Hepatocyte (in vitro differentiated cells): ENCODE results near the gene RNF183. TPM values are rescaled to one million over a fixed set of nuclear protein-coding genes. Genes with fewer than 3 reads are reported as not detected.

Experiments
- DNase-seq: peaks from one replicate; pipeline ENCODE4 v3.0.0-alpha.2; 2016; ENCODE audit warnings: low spot score
- H2AFZ ChIP-seq: fragments of 200-600 bp; sonication (generic); 2 replicates; pipeline ENCODE4 v1.6.0; 2016; ENCODE audit warnings: antibody characterized with exemption, mild to moderate bottlenecking
- H3K27ac ChIP-seq: fragments of 200-600 bp; sonication (generic); 2 replicates; pipeline ENCODE4 v1.5.1; 2016; ENCODE audit warnings: mild to moderate bottlenecking
- H3K27me3 ChIP-seq: fragments of 200-600 bp; sonication (generic); 2 replicates; pipeline ENCODE4 v1.6.1; 2016
- H3K36me3 ChIP-seq: fragments of 200-600 bp; sonication (generic); replicated peaks from 2 replicates; pipeline ENCODE4 v1.5.1; 2016; ENCODE audit warnings: low read depth; ENCODE audit not compliant: insufficient read depth
- H3K4me1 ChIP-seq: fragments of 200-600 bp; sonication (generic); 2 replicates; pipeline ENCODE4 v1.5.1; 2016; ENCODE audit warnings: mild to moderate bottlenecking, moderate library complexity; ENCODE audit not compliant: insufficient read depth
- H3K4me2 ChIP-seq: fragments of 200-600 bp; sonication (generic); 2 replicates; pipeline ENCODE4 v1.6.0; 2016
- H3K4me3 ChIP-seq: fragments of 200-600 bp; sonication (generic); 2 replicates; pipeline ENCODE4 v1.5.1; 2016; ENCODE audit warnings: mild to moderate bottlenecking
- H3K79me2 ChIP-seq: fragments of 200-600 bp; sonication (generic); 2 replicates; pipeline ENCODE4 v1.6.0; 2017; ENCODE audit warnings: mild to moderate bottlenecking
- H3K9me2 ChIP-seq: fragments of 200-600 bp; sonication (generic); replicated peaks from 2 replicates; pipeline ENCODE4 v1.6.0; 2017; ENCODE audit warnings: mild to moderate bottlenecking; ENCODE audit not compliant: insufficient read depth
- H3K9me3 ChIP-seq: fragments of 200-600 bp; sonication (generic); 2 replicates; pipeline ENCODE4 v1.5.1; 2016; ENCODE audit warnings: low read depth, mild to moderate bottlenecking
- H4K20me1 ChIP-seq: fragments of 200-600 bp; sonication (generic); 2 replicates; pipeline ENCODE4 v1.6.0; 2016; ENCODE audit warnings: mild to moderate bottlenecking; ENCODE audit not compliant: insufficient read depth, poor library complexity, severe bottlenecking
- CTCF ChIP-seq: fragments of 200-600 bp; sonication (generic); IDR thresholded peaks from 2 replicates; pipeline ENCODE4 v1.5.1; 2016; ENCODE audit warnings: antibody characterized with exemption, mild to moderate bottlenecking; ENCODE audit not compliant: poor library complexity
- EZH2 ChIP-seq: fragments of 200-600 bp; sonication (generic); IDR thresholded peaks from 2 replicates; pipeline ENCODE4 v1.6.1; 2016; ENCODE audit warnings: antibody characterized with exemption, mild to moderate bottlenecking, borderline replicate concordance
- EZH2phosphoT487 ChIP-seq: fragments of 200-600 bp; sonication (generic); IDR thresholded peaks from one replicate; pipeline ENCODE4 v1.6.1; 2018; ENCODE audit warnings: antibody characterized with exemption, mild to moderate bottlenecking, low read depth, moderate library complexity; ENCODE audit not compliant: unreplicated experiment, severe bottlenecking
- WGBS: methylation state at CpG from one replicate; pipeline ENCODE4 v1.1.6; 2016; ENCODE audit warnings: low lambda C conversion rate; ENCODE audit errors: missing lambda C conversion rate; 5-methylcytosine and 5-hydroxymethylcytosine counted together
- polyA plus RNA-seq: library from polyadenylated mRNA; unstranded; fragments of >200 nt; fragmentation: Nextera tagmentation; extraction: Ambion mirVana; gene quantifications from 2 replicates; pipeline ENCODE4 v1.2.1, GENCODE V29; 2016
- total RNA-seq: library from RNA; depleted of rRNA; stranded (reverse); fragments of >200 nt; gene quantifications from 2 replicates; pipeline ENCODE4 v1.2.3, GENCODE V29; 2014

The RNF183 gene
- total and polyA plus RNA-seq, 2 experiments from 2014 or later, result 0.21 to 0.43 TPM

- Histone ChIP-seq H3K9me3 (no peaks in the 10 kb centered on the region), H3K27ac (peak overlapping the region; percentile 87), H3K27me3 (no peaks in the 10 kb centered on the region), H3K9me2 (no peaks in the 10 kb centered on the region), H4K20me1 (no peaks in the 10 kb centered on the region), H3K4me2 (no peak overlapping the region), H3K36me3 (no peaks in the 10 kb centered on the region), H3K4me3 (no peak overlapping the region), H3K79me2 (no peaks in the 10 kb centered on the region), H3K4me1 (peaks cover under 1% of the 10 kb centered on the region), H2AFZ (no peak overlapping the region)
- TF ChIP-seq EZH2 (no peak), EZH2phosphoT487 (no peak), CTCF (no peak)
- WGBS, result 65% methylated on average over 1 of the region's 1 CpG
- peak; percentile 84 for DNase-seq
These were observed 40.6 kb upstream of the RNF183 start for GRCh38 chr9:113343732-113344231.

- no peak for TF ChIP-seq EZH2
- no peak for TF ChIP-seq EZH2phosphoT487
- no peak for TF ChIP-seq CTCF
- peak overlapping the region; percentile 36 for H3K27ac ChIP-seq
- no peak overlapping the region for H2AFZ ChIP-seq
- H3K4me3 ChIP-seq, result no peak overlapping the region
- no peaks in the 10 kb centered on the region for H3K79me2 ChIP-seq
- WGBS, result 77% methylated on average over 9 of the region's 9 CpGs
- H3K4me2 ChIP-seq, result no peak overlapping the region
- H4K20me1 ChIP-seq, result no peaks in the 10 kb centered on the region
- H3K9me2 ChIP-seq, result no peaks in the 10 kb centered on the region
- no peaks in the 10 kb centered on the region for H3K36me3 ChIP-seq
- no peaks in the 10 kb centered on the region for H3K4me1 ChIP-seq
- H3K27me3 ChIP-seq, result no peaks in the 10 kb centered on the region
- peak; percentile 16 for DNase-seq
- no peaks in the 10 kb centered on the region for H3K9me3 ChIP-seq
These were observed 38.7 kb upstream of the RNF183 start for GRCh38 chr9:113341712-113342410.

GRCh38 chr9:113340011-113340699, 37.0 kb upstream of the RNF183 start, which contains the start of gene WDR31:
WDR31 (minus strand) TSS chr9:113340275; CDS start chr9:113332022, 8,253 bp downstream.
- H3K4me3 ChIP-seq, result peak within 1 kb of the TSS; percentile 87
- H4K20me1 ChIP-seq, result no peaks in the 10 kb centered on the region
- H3K36me3 ChIP-seq, result no peaks in the 10 kb centered on the region
- DNase-seq, result peak; percentile 92
- H3K4me2 ChIP-seq, result peak within 1 kb of the TSS; percentile 79
- no peaks in the 10 kb centered on the region for H3K79me2 ChIP-seq
- H2AFZ ChIP-seq, result peak within 1 kb of the TSS; percentile 84
- 2% methylated on average over 46 of the region's 46 CpGs for WGBS
- peak within 1 kb of the TSS; percentile 75 for H3K27ac ChIP-seq
- no peaks in the 10 kb centered on the region for H3K9me3 ChIP-seq
- no peaks in the 10 kb centered on the region for H3K4me1 ChIP-seq
- H3K9me2 ChIP-seq, result no peaks in the 10 kb centered on the region
- TF ChIP-seq EZH2 (no peak), CTCF (no peak), EZH2phosphoT487 (no peak)
- H3K27me3 ChIP-seq, result no peaks in the 10 kb centered on the region
